BE2C (cell line): Measurements from ENCODE around the gene ARHGEF19.

Experiments used
- DNase-seq: peaks from one replicate; pipeline ENCODE4 v3.0.0-alpha.2; 2020
- H3K27me3 ChIP-seq: fragments of 250-450 bp; sonication (Bioruptor Pico); 2 replicates; pipeline ENCODE4 v1.5.1; 2020; ENCODE audit warnings: mild to moderate bottlenecking
- H3K36me3 ChIP-seq: fragments of 250-450 bp; sonication (Bioruptor Pico); 2 replicates; pipeline ENCODE4 v1.5.1; 2020; ENCODE audit warnings: mild to moderate bottlenecking
- H3K4me1 ChIP-seq: fragments of 250-450 bp; sonication (Bioruptor Pico); 2 replicates; pipeline ENCODE4 v1.5.1; 2020
- H3K4me3 ChIP-seq: 2 replicates; pipeline ENCODE4 v1.5.1; 2011; ENCODE audit warnings: low read depth, low read length
- H3K9me3 ChIP-seq: fragments of 250-450 bp; sonication (Bioruptor Pico); 2 replicates; pipeline ENCODE4 v1.5.1; 2020
- CTCF ChIP-seq: IDR thresholded peaks from 2 replicates; pipeline ENCODE4 v1.5.1; 2012; ENCODE audit warnings: mild to moderate bottlenecking, low read depth, low read length

ARHGEF19 gene

GRCh38 chr1:16162163-16162822 is 50.2 kb downstream of the ARHGEF19 start:
- no peaks in the 10 kb centered on the region for H3K27me3 ChIP-seq
- no peaks in the 10 kb centered on the region for H3K9me3 ChIP-seq
- DNase-seq, result no peak
- TF ChIP-seq CTCF, result no peak
- H3K4me3 ChIP-seq, result no peak overlapping the region
- H3K36me3 ChIP-seq, result no peaks in the 10 kb centered on the region
- no peaks in the 10 kb centered on the region for H3K4me1 ChIP-seq

GRCh38 chr1:16161717-16162116 is 50.7 kb downstream of the ARHGEF19 start:
- no peak for DNase-seq
- Histone ChIP-seq H3K36me3 (no peaks in the 10 kb centered on the region), H3K4me3 (no peak overlapping the region), H3K4me1 (no peaks in the 10 kb centered on the region), H3K9me3 (no peaks in the 10 kb centered on the region), H3K27me3 (no peaks in the 10 kb centered on the region)
- TF ChIP-seq CTCF, result no peak

DNA sequence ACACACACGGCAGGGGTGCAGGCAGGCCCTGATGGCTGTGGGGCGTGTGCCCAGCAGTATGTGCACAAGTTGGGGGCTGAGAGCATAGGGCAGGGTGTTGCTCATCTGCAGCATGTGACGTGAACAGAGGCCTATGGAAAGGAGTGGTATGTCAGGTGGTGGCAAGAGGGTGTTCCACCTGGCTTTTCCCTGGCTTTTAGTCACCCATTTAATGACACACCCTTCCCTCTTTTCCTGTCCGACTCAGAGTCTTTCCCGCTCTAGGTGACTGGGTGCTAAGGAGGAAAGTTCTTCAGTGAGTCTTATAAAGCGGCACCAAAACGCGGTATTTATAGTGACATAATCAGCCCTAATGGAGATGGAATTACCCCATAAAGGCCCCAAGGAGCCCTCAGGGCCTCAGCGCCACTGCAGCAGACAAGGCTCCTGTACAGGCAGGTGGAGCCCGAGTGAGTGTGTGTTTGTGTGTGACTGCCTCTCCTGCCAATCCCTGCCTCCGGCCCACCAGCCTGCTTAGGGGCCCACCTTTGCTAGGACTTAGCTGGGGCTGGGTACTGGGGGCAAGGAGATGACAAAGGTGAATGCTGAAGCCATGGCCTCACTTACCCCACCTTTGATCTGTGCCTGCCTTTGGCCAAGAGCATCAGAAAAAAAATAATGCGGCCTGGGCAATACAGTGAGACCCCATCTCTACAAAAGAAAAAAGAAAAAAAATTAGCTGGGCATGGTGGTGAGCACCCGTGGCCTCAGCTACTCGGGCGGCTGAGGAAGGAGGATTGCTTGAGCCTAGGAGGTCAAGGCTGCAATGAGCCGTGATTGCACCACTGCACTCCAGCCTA is 53.2 kb downstream of the ARHGEF19 start:
- H3K9me3 ChIP-seq, result no peaks in the 10 kb centered on the region
- H3K4me3 ChIP-seq, result no peak overlapping the region
- no peak for DNase-seq
- H3K36me3 ChIP-seq, result no peaks in the 10 kb centered on the region
- no peaks in the 10 kb centered on the region for H3K4me1 ChIP-seq
- no peak for TF ChIP-seq CTCF
- H3K27me3 ChIP-seq, result no peaks in the 10 kb centered on the region; the same call in 1 of the 2 replicates

DNA sequence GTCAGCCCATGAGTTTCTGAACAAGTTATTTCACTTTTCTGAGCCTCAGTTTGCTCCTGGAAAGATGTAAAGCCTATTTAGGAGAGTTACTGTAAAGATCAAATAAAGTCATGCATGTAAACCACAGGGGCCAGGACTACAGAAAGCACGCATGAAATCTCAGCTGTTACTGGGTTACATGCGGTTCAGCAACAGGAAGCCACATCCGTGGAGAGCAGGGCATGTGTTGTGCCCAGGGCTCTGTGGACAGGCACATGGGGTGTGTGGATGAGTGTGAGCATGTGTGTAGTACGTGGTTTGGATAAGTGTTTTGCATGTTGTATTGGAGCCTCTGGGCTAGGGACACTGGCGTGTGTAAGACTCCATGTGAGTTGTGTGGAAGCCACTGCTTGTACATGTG is 54.4 kb downstream of the ARHGEF19 start:
- H3K9me3 ChIP-seq, result no peaks in the 10 kb centered on the region
- no peak for DNase-seq
- H3K4me3 ChIP-seq, result no peak overlapping the region
- H3K4me1 ChIP-seq, result no peaks in the 10 kb centered on the region
- H3K36me3 ChIP-seq, result no peaks in the 10 kb centered on the region
- no peaks in the 10 kb centered on the region; the same call in 1 of the 2 replicates for H3K27me3 ChIP-seq
- TF ChIP-seq CTCF, result no peak

DNA sequence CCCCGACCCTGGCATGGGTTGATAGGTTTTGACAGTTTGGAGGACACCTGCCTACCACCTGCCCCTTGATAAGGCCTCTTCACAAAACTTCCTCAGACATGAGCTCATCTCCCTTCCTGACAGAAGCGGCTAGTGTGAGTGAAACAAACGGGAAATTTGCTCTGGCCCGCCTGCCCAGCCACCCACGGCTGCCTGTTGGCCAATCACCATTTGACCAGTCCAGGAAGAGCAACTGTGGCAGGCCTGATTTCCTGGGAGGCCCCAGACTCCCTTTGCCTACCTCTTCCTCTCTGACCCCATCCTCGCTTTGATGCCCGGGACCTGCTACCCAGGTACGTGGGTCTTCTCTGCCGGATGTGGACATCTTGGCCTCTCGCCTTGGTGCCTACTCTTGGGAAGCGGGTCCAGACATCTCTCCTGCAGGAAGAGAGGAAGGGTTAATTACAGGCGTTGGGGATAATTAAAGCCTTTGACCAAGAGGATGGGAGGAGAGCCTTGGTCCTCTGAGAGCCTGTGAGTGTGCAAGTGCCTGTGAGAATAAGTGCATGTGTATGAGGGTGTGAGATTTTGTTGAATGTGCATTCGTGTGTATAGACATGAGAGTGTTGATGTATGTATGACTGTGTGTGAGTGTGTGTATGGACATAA is 55.5 kb downstream of the ARHGEF19 start:
- no peak for DNase-seq
- no peak overlapping the region for H3K4me3 ChIP-seq
- H3K36me3 ChIP-seq, result no peaks in the 10 kb centered on the region
- no peaks in the 10 kb centered on the region for H3K9me3 ChIP-seq
- no peak for TF ChIP-seq CTCF
- H3K4me1 ChIP-seq, result no peaks in the 10 kb centered on the region
- no peaks in the 10 kb centered on the region; the same call in 1 of the 2 replicates for H3K27me3 ChIP-seq
